Measurements from ENCODE around the gene SOX15.
"Not testable (repeated sequence)": the region's sequence is repeated elsewhere in the genome, so short reads cannot be mapped to it uniquely, and the experiment has no call there.

Gene SOX15

DNA sequence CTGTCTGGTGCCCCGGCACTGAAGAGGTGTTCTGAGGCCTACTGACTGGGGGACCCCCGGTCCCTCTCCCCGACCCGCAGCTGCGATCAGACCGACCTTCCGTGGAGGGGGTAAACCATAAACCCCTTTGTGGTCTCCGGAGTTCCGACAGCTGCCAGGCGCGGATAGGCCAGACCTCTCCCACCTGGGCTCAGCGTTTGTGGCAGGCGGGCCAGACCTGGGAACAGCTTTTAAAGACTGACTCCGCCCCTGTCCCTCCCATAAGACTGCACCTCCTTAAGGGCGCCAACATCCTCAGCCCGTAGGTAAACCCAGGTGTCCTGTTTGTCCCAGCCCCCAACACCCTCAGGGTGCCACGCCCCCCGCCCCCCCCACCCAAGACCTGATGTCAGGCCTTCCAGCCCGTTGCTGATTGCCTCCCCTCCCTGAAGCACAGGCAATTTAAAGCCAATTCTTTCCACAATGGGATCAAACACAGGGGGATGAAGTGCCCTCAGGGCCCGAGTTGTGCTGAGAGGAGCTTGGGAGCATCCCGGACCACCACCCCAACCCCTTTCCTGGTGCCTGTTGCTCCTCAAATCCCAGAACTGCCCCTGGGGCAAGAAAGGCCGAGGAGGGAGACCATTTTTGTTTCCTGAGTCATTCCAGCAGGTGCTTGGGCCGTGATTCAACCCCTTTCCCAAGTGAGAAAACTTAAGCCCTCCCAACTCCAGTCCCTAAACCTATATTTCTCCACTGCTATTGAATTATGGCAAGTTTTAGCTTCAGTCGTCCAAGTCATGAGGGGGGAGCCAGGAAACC is at the start of gene SOX15:
Gene SOX15, minus strand, starts transcription at position 204 of the 801 bp plus-strand sequence. CDS start 418 bp downstream, outside the sequence.
- DNase-seq: no peak

- DNase-seq: no peak
Measured at GRCh38 chr17:7636163-7636562, 46.3 kb upstream of the SOX15 start.

GRCh38 chr17:7634384-7634783 is 44.5 kb upstream of the SOX15 start:
- DNase-seq: peak; percentile 49

GRCh38 chr17:7633093-7633492 is 43.2 kb upstream of the SOX15 start:
- DNase-seq: no peak

DNA sequence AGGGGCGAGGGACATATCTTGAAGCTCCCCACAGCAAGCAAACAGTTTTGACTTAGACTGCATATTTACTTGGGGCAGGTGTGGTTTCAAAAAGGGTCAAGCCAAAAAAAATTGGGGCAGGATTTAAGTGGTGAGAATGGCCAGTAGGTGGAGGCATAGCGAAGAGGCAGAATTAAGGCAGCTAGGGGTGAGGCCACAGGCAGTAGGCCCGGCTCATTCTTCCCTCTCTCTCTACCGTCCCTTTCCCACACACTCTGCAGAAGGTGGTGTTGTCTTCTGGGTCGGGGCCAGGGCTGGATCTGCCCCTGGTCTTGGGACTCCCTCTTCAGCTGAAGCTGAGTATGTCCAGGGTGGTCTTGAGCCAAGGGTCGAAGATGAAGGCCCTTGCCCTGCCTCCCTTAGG is 42.6 kb upstream of the SOX15 start:
- DNase-seq: peak; percentile 71

GRCh38 chr17:7631398-7632380 is 41.8 kb upstream of the SOX15 start:
- DNase-seq: no peak

DNA sequence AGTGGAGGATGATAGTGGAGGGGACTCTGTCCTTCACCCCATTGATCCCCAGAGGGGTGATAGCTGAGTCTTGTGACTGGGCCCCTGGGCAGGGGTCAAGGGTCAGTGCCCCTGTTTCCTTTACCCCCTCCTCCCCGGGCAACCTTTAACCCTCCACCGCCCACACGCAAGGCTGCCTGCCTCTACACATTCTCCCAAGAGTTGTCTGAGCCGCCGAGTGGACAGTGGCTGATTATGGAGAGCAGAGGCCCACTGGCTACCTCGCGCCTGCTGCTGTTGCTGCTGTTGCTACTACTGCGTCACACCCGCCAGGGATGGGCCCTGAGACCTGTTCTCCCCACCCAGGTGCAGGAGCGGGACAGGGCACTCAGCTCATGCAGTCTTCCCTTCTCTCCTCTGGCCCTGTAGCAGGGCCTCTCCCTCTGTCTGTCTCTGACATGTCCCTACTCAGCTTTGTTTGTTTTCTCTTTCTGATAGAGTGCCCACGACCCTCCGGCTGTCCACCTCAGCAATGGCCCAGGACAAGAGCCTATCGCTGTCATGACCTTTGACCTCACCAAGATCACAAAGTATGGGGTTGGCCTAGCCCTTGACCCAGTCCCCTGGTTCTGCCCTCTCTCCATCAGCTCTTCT is 40.2 kb upstream of the SOX15 start, which contains the start of gene SHBG:
Gene SHBG, plus strand, starts transcription at position 197 of the 633 bp plus-strand sequence. Its CDS starts 38 bp downstream, at position 235.
- no peak for DNase-seq

- DNase-seq: peak; percentile 91
Measured at GRCh38 chr17:7627250-7628121, 37.6 kb upstream of the SOX15 start, which contains the start of gene SAT2. Gene SAT2 (minus strand): TSS chr17:7627821. CDS start chr17:7627635, 186 bp downstream.

DNA sequence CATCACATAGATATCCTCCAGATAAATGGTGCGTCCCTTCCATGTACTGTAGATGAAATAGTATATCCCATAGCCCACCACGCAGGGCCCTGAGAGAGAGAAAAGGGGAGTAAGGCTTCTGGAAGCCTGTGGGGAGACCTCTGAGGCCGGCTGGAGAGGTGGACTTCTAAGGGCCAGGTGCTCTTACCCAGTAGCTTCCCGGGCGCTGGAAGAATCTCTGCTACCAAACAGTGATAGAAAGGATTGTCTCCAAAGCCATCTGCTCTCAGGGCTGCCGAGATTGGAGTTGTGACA is 37.0 kb upstream of the SOX15 start:
- DNase-seq: no peak

- peak; percentile 88 for DNase-seq
Measured at GRCh38 chr17:7626307-7626706, 36.4 kb upstream of the SOX15 start.

- not testable (repeated sequence) for DNase-seq
Measured at GRCh38 chr17:7625749-7626148, 35.9 kb upstream of the SOX15 start.

- no peak for DNase-seq
Measured at GRCh38 chr17:7623661-7624060, 33.8 kb upstream of the SOX15 start.

GRCh38 chr17:7620835-7621234 is 30.9 kb upstream of the SOX15 start:
- no peak for DNase-seq

DNA sequence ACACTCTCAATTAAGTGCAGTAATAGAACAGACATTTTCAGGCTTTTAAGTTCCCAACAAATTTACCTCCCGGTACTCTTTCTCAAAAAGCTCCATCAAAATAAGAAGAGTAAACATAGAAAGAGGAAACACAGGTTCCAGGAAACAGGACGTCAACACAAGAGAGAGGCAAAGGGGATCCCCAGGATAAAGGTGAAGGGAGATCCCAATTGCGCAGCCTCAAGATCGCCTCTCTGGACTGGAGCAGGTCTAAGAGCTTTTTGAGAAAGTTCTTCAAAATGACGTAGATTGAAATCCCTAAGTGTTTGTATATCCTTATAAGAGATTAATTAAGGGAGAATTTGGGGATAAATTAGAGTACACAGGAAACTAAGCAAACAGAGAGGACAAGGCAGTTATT is 28.7 kb upstream of the SOX15 start:
- no peak for DNase-seq

DNA sequence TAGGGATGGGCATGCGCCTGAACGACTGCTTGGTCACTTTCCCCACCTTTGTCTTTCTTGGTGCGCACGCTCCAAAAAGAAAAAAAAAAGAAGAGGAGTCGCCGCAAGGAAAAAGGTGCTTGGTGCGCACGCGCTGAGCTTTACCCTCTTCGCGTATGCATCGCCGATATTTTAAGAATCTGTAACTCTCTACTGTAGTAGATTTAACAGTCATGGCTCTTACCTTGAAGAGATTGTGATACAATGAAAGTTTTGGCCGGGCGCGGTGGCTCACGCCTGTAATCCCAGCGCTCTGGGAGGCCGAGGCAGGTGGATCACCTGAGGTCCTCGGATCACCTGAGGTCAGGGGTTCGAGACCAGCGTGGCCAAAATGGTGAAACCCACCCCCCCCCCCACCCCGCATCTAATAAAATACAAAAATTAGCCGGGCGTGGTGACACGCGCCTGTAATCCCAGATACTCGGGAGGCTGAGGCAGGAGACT is 25.4 kb upstream of the SOX15 start:
- no peak for DNase-seq

DNA sequence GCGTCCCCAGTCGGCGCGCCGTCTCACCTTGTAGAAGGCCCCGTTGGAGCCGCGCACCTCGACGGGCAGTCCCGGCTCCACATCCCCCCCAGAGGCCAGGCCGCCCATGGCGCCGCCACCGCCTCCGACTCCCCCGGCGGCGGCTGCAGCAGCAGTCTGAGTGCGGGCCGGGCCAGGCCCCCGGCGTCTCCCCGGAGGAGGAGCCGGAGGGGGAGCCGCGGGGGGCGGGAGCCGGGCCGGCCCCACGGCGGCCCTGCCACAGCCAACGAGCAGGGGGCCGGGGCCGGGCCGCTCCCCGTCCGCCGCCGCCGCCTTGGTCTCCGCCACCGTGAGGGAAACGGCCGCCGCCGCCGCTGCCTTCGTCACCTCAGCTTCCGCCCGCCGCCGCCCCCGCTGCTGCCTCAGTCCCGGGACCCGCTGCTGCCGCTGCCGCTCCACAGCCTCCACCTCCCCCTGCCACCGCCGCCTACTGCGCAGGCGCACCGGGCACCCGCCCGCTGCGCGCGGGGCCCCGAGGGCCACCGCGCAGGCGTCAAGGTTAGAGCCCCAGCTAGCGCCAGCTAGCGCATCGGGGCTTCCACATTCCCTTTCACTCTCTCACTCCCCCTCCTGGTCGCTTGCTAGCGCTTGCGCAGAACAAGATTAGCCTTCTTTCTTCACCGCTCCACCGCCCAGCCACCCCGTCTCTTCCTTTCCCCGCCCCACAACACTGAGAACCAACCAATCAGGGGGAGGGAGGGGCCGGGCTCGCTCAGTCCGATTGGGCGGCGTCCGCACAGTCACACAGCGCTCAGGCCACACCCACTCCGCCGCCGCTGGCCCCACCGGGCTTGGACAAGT is 24.8 kb upstream of the SOX15 start, which contains the start of gene FXR2:
Gene FXR2, minus strand, starts transcription at position 473 of the 840 bp plus-strand sequence. Its CDS starts 365 bp downstream, at position 108.
- peak; percentile 100 for DNase-seq

GRCh38 chr17:7613769-7614424 is 24.0 kb upstream of the SOX15 start:
- DNase-seq: no peak

GRCh38 chr17:7612294-7612640 is 22.4 kb upstream of the SOX15 start:
- DNase-seq: no peak

GRCh38 chr17:7611635-7612293 is 21.9 kb upstream of the SOX15 start:
- no peak for DNase-seq

DNA sequence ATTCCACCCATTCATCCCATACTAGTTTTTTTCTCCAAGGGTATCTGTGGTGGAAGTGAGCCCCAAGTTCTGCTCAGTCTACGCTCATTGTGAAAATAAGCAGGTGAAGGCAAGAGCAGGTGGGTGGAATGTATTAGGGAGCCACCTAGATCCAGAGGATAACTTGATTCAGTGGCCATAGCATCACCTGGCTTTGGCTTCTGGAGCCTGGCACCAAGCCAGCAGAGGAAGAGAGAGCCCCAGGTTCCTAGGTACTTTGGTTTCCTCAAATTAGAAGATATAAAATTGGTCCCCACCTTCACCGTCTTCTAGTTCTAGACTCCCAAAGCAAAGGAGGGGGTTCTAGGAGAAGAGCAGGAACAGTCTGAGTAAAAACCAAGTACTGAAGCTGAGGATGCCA is 20.7 kb upstream of the SOX15 start:
- DNase-seq: no peak

Measured in inflammatory macrophage treated with lipopolysaccharide for 4 hours (primary cell).